ENCODE measurements around the gene LHFPL4.

Gene LHFPL4

GRCh38 chr3:9501226-9501625 is 52.4 kb downstream of the LHFPL4 start:
- no peak for ATAC-seq
- TF ChIP-seq PATZ1 (CRISPR knock-in tag; IDR thresholded peaks at IDR 0.05; ENCODE audit: borderline replicate concordance) (no peak), ISL1 (CRISPR knock-in tag; IDR thresholded peaks at IDR 0.05) (no peak), TSHZ2 (CRISPR knock-in tag; IDR thresholded peaks at IDR 0.05) (no peak), BACH2 (CRISPR knock-in tag; IDR thresholded peaks at IDR 0.05; ENCODE audit: borderline replicate concordance) (no peak), POU6F1 (CRISPR knock-in tag; IDR thresholded peaks at IDR 0.05; ENCODE audit: borderline replicate concordance, low read depth) (no peak)

- ATAC-seq, result peak; percentile 74
- TF ChIP-seq TOX (CRISPR knock-in tag; IDR thresholded peaks at IDR 0.05; ENCODE audit: borderline replicate concordance), result no peak
- no peak for TF ChIP-seq ZNF8 (CRISPR knock-in tag; IDR thresholded peaks at IDR 0.05)
- TF ChIP-seq GLIS3 (CRISPR knock-in tag; IDR thresholded peaks at IDR 0.05), result no peak
- no peak for TF ChIP-seq TSHZ2 (CRISPR knock-in tag; IDR thresholded peaks at IDR 0.05)
- TF ChIP-seq ZNF565 (CRISPR knock-in tag; conservative IDR thresholded peaks at IDR 0.05; ENCODE audit: low read depth), result no peak
- TF ChIP-seq BACH2 (CRISPR knock-in tag; IDR thresholded peaks at IDR 0.05; ENCODE audit: borderline replicate concordance), result no peak
Measured at GRCh38 chr3:9500108-9501050, 53.2 kb downstream of the LHFPL4 start.

- ATAC-seq, result no peak
- TF ChIP-seq ZC3H10 (CRISPR knock-in tag; IDR thresholded peaks at IDR 0.05), result no peak
- TF ChIP-seq POU6F1 (CRISPR knock-in tag; IDR thresholded peaks at IDR 0.05; ENCODE audit: borderline replicate concordance, low read depth), result no peak
- no peak for TF ChIP-seq PPARA (CRISPR knock-in tag; IDR thresholded peaks at IDR 0.05; ENCODE audit: borderline replicate concordance)
- no peak for TF ChIP-seq CREB5 (CRISPR knock-in tag; IDR thresholded peaks at IDR 0.05; ENCODE audit: low read depth)
- TF ChIP-seq ARNTL (CRISPR knock-in tag; IDR thresholded peaks at IDR 0.05; ENCODE audit: borderline replicate concordance, low read depth), result no peak
- no peak for TF ChIP-seq ZNF70 (CRISPR knock-in tag; IDR thresholded peaks at IDR 0.05)
- no peak for TF ChIP-seq CSRNP3 (CRISPR knock-in tag; IDR thresholded peaks at IDR 0.05)
- no peak for TF ChIP-seq GLIS3 (CRISPR knock-in tag; IDR thresholded peaks at IDR 0.05)
- no peak for TF ChIP-seq ZFP3 (CRISPR knock-in tag; IDR thresholded peaks at IDR 0.05)
- TF ChIP-seq ZFP30 (CRISPR knock-in tag; IDR thresholded peaks at IDR 0.05), result no peak
- TF ChIP-seq ZNF565 (CRISPR knock-in tag; conservative IDR thresholded peaks at IDR 0.05; ENCODE audit: low read depth), result no peak
- no peak for TF ChIP-seq TOX (CRISPR knock-in tag; IDR thresholded peaks at IDR 0.05; ENCODE audit: borderline replicate concordance)
- no peak for TF ChIP-seq TCF4 (CRISPR knock-in tag; IDR thresholded peaks at IDR 0.05; ENCODE audit: borderline replicate concordance)
- no peak for TF ChIP-seq OSR1 (CRISPR knock-in tag; IDR thresholded peaks at IDR 0.05)
- no peak for TF ChIP-seq ISL1 (CRISPR knock-in tag; IDR thresholded peaks at IDR 0.05)
- no peak for TF ChIP-seq CSDC2 (CRISPR knock-in tag; IDR thresholded peaks at IDR 0.05)
- TF ChIP-seq BACH2 (CRISPR knock-in tag; IDR thresholded peaks at IDR 0.05; ENCODE audit: borderline replicate concordance), result no peak
Measured at GRCh38 chr3:9499455-9500107, 54.0 kb downstream of the LHFPL4 start.

All from SK-N-SH treated with all-trans-retinoic acid at 6 μM for 48 hours (cell line).